ENCODE data around the gene TLX2.

The TLX2 gene

GRCh38 chr2:74526649-74527230 lies 12.5 kb downstream of the TLX2 start:
- no peak for DNase-seq (ENCODE audit: low spot score)
- no peak for TF ChIP-seq CTCF (IDR thresholded peaks at IDR 0.05)
- no peak overlapping the region for H3K27ac ChIP-seq
- no peak overlapping the region for H3K4me3 ChIP-seq

- Histone ChIP-seq H3K4me3 (no peak overlapping the region), H3K27ac (no peak overlapping the region)
- TF ChIP-seq CTCF (IDR thresholded peaks at IDR 0.05), result no peak
- DNase-seq (ENCODE audit: low spot score), result no peak
Observed at GRCh38 chr2:74527741-74528140, 13.5 kb downstream of the TLX2 start.

GRCh38 chr2:74528600-74529356 lies 14.5 kb downstream of the TLX2 start:
- Histone ChIP-seq H3K4me3 (peak overlapping the region; percentile 94), H3K27ac (peak overlapping the region; percentile 76 to 92)
- DNase-seq (ENCODE audit: low spot score), result no peak
- no peak for TF ChIP-seq CTCF (IDR thresholded peaks at IDR 0.05)

DNA sequence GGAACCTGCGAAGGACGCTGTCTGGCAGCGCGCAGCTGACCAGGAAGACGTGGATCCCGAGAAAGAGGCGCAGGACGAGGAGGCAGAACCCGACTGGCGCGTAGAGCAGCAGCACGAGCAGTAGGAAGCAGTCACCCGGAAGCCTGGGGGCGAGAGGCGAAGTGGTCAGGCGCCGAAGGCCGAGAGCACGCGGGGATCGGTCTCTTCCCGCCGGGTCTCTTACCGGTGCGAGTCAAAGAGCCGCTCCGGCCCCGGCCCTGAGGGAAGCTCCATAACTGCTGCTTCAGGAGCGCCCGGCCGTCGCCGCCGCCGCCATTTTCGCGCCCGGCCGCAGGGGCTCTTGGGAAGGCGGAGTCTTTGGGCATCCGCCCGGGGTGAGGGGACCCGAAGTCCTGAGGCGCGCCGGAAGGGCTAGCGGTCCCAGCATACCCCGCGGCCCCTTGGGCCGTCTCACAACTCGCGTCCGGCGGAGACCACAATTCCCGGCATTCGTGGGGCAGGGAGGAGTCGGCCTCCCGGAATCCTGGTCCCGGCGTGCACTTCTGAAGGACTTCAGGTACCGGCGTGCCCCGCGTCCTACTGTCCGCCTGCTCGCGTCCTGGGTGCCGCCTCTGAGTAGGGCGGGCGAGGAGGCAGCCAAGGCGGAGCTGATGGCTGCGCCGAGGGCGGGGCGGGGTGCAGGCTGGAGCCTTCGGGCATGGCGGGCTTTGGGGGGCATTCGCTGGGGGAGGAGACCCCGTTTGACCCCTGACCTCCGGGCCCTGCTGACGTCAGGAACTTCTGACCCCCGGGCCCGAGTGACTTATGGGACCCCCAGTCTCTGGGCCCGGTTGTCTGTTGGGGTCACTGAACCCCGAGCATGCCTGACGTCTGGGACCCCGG lies 15.3 kb downstream of the TLX2 start, which contains the start of the genes AUP1 and HTRA2:
AUP1 (minus strand) TSS at position 350 of the 882 bp plus-strand sequence; CDS start at position 273, 77 bp downstream.
HTRA2 (plus strand) TSS at position 577 of the 882 bp plus-strand sequence; CDS start at position 651, 74 bp downstream.
- TF ChIP-seq CTCF (IDR thresholded peaks at IDR 0.05), result no peak
- peak; percentile 100 for DNase-seq (ENCODE audit: low spot score)
- Histone ChIP-seq H3K4me3 (peak within 1 kb of the TSS; percentile 94), H3K27ac (peak within 1 kb of the TSS; percentile 83 to 92)

- Histone ChIP-seq H3K27ac (peak overlapping the region; percentile 83 to 92), H3K4me3 (peak overlapping the region; percentile 94)
- no peak for DNase-seq (ENCODE audit: low spot score)
- no peak for TF ChIP-seq CTCF (IDR thresholded peaks at IDR 0.05)
Observed at GRCh38 chr2:74530239-74531187, 16.3 kb downstream of the TLX2 start.

- Histone ChIP-seq H3K4me3 (no peak overlapping the region), H3K27ac (peak overlapping the region in 1 of 2 donors; percentile 24)
- DNase-seq (ENCODE audit: low spot score), result no peak
- no peak for TF ChIP-seq CTCF (IDR thresholded peaks at IDR 0.05)
Observed at GRCh38 chr2:74531666-74532065, 17.4 kb downstream of the TLX2 start.
